ENCODE data around the gene ZNF219. TPM values are rescaled to one million over a fixed set of nuclear protein-coding genes. Genes with fewer than 3 reads are reported as not detected.

Gene ZNF219
- total and polyA plus RNA-seq, 2 of the 13 experiments (the other 11 are each of a cell fraction or from before 2014, with no cell fraction given) = 34.5 to 36.6 TPM

DNA sequence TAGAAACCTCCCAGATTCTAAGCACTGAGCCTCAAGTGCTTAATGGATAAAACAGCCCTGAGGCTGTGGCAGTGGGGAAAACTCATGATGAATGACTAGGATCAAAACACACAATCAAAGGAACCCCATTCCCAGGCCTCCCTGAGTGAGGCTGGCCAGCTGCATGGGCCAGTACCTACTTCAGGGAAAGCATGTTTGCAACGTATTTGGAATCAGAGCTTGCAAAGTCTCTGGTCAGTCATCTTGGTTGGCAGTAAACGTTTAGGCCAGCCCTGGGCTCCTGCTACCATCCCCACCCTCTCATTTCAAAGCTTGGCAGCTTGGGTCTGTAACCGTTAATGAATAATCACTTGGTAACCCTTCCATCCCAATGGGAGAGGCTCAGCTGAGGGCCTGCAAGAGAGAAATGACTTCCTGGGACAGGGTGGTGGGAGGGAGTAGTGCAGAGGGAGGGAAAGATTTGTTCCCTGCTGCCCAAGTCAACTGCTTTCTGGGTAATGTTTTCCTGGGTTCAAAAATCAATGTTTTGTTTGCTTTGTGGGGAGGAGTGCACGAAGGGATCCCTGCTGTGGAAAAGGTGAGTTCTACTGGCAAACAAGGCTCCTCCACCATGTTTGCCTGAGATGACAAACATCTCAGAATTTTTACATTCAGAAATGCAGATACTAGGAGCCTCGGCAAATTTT is 42.9 kb downstream of the ZNF219 start (continued):
- TF ChIP-seq, protein P1, sequence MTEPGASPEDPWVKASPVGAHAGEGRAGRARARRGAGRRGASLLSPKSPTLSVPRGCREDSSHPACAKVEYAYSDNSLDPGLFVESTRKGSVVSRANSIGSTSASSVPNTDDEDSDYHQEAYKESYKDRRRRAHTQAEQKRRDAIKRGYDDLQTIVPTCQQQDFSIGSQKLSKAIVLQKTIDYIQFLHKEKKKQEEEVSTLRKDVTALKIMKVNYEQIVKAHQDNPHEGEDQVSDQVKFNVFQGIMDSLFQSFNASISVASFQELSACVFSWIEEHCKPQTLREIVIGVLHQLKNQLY (CRISPR knock-in tag; IDR thresholded peaks at IDR 0.05) = 0 out of 2 replicates have a peak, but pooled peaks have one; percentile 47
- TF ChIP-seq KLF16 (CRISPR knock-in tag; IDR thresholded peaks at IDR 0.05) (peak in 1 of 2 experiments; percentile 72; a peak in 1 of 4 replicates), IKZF4 (CRISPR knock-in tag; IDR thresholded peaks at IDR 0.05; ENCODE audit: borderline replicate concordance, low read depth, not compliant biosample characterization) (peak; percentile 66), NR2F6 (IDR thresholded peaks at IDR 0.05) (peak; percentile 59; the same call in 1 of the 2 replicates), NR2F6 (CRISPR knock-in tag; IDR thresholded peaks at IDR 0.05) (peak; percentile 83), ZNF44 (CRISPR knock-in tag; IDR thresholded peaks at IDR 0.05) (no peak; the same call in 1 of the 2 replicates), MED8 (CRISPR knock-in tag; IDR thresholded peaks at IDR 0.05; ENCODE audit: insufficient replicate concordance) (peak; percentile 73), MEIS1 (CRISPR knock-in tag; IDR thresholded peaks at IDR 0.05; ENCODE audit: borderline replicate concordance) (peak; percentile 94), ZNF510 (CRISPR knock-in tag; IDR thresholded peaks at IDR 0.05; ENCODE audit: low read depth) (no peak), HOXD1 (CRISPR knock-in tag; IDR thresholded peaks at IDR 0.05) (no peak), MIER2 (CRISPR knock-in tag; IDR thresholded peaks at IDR 0.05) (peak; percentile 76; the same call in 1 of the 2 replicates), NONO (IDR thresholded peaks at IDR 0.05) (no peak), NONO (CRISPR knock-in tag; conservative IDR thresholded peaks at IDR 0.05) (peak; percentile 93), FOXA1 (IDR thresholded peaks at IDR 0.05) (no peak), FOXA1 (CRISPR knock-in tag; IDR thresholded peaks at IDR 0.05) (peak; percentile 71), TEAD3 (CRISPR knock-in tag; optimal IDR thresholded peaks at IDR 0.05; ENCODE audit: borderline replicate concordance) (peak; percentile 75), MTF2 (CRISPR knock-in tag; IDR thresholded peaks at IDR 0.05; ENCODE audit: borderline replicate concordance) (no peak), FLYWCH1 (CRISPR knock-in tag; IDR thresholded peaks at IDR 0.05) (no peak), GATAD1 (CRISPR knock-in tag; IDR thresholded peaks at IDR 0.05) (peak; percentile 65; the same call in 1 of the 2 replicates), ZNF329 (CRISPR knock-in tag; IDR thresholded peaks at IDR 0.05; ENCODE audit: low read depth) (no peak), ZNF382 (CRISPR knock-in tag; IDR thresholded peaks at IDR 0.05; ENCODE audit: borderline replicate concordance) (no peak), SP1 (IDR thresholded peaks at IDR 0.05) (no peak), SP1 (CRISPR knock-in tag; IDR thresholded peaks at IDR 0.05) (peak; percentile 34; the same call in 1 of the 2 replicates), IRF2 (CRISPR knock-in tag; IDR thresholded peaks at IDR 0.05) (peak; percentile 68)
- TF ChIP-seq, protein P2, sequence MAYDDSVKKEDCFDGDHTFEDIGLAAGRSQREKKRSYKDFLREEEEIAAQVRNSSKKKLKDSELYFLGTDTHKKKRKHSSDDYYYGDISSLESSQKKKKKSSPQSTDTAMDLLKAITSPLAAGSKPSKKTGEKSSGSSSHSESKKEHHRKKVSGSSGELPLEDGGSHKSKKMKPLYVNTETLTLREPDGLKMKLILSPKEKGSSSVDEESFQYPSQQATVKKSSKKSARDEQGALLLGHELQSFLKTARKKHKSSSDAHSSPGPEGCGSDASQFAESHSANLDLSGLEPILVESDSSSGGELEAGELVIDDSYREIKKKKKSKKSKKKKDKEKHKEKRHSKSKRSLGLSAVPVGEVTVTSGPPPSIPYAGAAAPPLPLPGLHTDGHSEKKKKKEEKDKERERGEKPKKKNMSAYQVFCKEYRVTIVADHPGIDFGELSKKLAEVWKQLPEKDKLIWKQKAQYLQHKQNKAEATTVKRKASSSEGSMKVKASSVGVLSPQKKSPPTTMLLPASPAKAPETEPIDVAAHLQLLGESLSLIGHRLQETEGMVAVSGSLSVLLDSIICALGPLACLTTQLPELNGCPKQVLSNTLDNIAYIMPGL (CRISPR knock-in tag; IDR thresholded peaks at IDR 0.05; ENCODE audit: borderline replicate concordance in 1 of 2, low read depth in 1 of 2) = 0 out of 4 replicates have a peak, but pooled peaks of 1 of the 2 experiments have one; percentile 61
- TF ChIP-seq, protein P3, sequence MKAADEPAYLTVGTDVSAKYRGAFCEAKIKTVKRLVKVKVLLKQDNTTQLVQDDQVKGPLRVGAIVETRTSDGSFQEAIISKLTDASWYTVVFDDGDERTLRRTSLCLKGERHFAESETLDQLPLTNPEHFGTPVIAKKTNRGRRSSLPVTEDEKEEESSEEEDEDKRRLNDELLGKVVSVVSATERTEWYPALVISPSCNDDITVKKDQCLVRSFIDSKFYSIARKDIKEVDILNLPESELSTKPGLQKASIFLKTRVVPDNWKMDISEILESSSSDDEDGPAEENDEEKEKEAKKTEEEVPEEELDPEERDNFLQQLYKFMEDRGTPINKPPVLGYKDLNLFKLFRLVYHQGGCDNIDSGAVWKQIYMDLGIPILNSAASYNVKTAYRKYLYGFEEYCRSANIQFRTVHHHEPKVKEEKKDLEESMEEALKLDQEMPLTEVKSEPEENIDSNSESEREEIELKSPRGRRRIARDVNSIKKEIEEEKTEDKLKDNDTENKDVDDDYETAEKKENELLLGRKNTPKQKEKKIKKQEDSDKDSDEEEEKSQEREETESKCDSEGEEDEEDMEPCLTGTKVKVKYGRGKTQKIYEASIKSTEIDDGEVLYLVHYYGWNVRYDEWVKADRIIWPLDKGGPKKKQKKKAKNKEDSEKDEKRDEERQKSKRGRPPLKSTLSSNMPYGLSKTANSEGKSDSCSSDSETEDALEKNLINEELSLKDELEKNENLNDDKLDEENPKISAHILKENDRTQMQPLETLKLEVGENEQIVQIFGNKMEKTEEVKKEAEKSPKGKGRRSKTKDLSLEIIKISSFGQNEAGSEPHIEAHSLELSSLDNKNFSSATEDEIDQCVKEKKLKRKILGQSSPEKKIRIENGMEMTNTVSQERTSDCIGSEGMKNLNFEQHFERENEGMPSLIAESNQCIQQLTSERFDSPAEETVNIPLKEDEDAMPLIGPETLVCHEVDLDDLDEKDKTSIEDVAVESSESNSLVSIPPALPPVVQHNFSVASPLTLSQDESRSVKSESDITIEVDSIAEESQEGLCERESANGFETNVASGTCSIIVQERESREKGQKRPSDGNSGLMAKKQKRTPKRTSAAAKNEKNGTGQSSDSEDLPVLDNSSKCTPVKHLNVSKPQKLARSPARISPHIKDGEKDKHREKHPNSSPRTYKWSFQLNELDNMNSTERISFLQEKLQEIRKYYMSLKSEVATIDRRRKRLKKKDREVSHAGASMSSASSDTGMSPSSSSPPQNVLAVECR (CRISPR knock-in tag; IDR thresholded peaks at IDR 0.05; ENCODE audit: borderline replicate concordance) = peak; percentile 76; the same call in 1 of the 2 replicates

Measured in HepG2 (cell line).